OCI-LY3 (cell line): Measurements from ENCODE around the gene TRIM32.
A peak's percentile ranks its signal among the peaks of the same experiment; 100 is the strongest.

Experiments
- H2AFZ ChIP-seq: fragments of 200-600, 300-600 bp; shearing (Covaris generic); 2 replicates; pipeline ENCODE4 v1.6.0; 2014; ENCODE audit warnings: antibody characterized with exemption, low read depth, low read length
- H3K27ac ChIP-seq: fragments of 200-600, 300-600 bp; sonication (generic); 2 replicates; pipeline ENCODE4 v1.5.1; 2014; ENCODE audit warnings: mild to moderate bottlenecking, low read length, moderate library complexity, mixed read lengths
- H3K27me3 ChIP-seq: fragments of 200-600, 300-600 bp; sonication (generic); 2 replicates; pipeline ENCODE4 v1.6.1; 2014; ENCODE audit warnings: low read depth, low read length, mixed read lengths
- H3K36me3 ChIP-seq: fragments of 200-600, 300-600 bp; sonication (generic); replicated peaks from 2 replicates; pipeline ENCODE3; 2014; ENCODE audit warnings: low read depth, low read length, mixed read lengths
- H3K4me1 ChIP-seq: fragments of 300-600, 200-600 bp; sonication (generic); 2 replicates; pipeline ENCODE4 v1.6.1; 2014; ENCODE audit warnings: low read length, mixed read lengths
- H3K4me2 ChIP-seq: fragments of 200-600, 300-600 bp; sonication (generic); 2 replicates; pipeline ENCODE4 v1.6.1; 2014; ENCODE audit warnings: low read length, mixed read lengths
- H3K4me3 ChIP-seq: fragments of 300-600, 200-600 bp; sonication (generic); 2 replicates; pipeline ENCODE4 v1.5.1; 2014; ENCODE audit warnings: antibody characterized with exemption, mild to moderate bottlenecking, low read length, moderate library complexity
- H3K79me2 ChIP-seq: fragments of 300-600, 200-600 bp; shearing (Covaris generic); 2 replicates; pipeline ENCODE4 v1.6.1; 2014; ENCODE audit warnings: mild to moderate bottlenecking, low read length, mixed read lengths
- H3K9ac ChIP-seq: fragments of 300-600, 200-600 bp; shearing (Covaris generic); 2 replicates; pipeline ENCODE4 v1.6.0; 2014; ENCODE audit warnings: mild to moderate bottlenecking, low read length, moderate library complexity
- H3K9me3 ChIP-seq: fragments of 200-600, 300-600 bp; shearing (Covaris generic); 2 replicates; pipeline ENCODE4 v1.6.1; 2014; ENCODE audit warnings: low read length, mixed read lengths; ENCODE audit not compliant: insufficient read depth
- H4K20me1 ChIP-seq: fragments of 200-600, 300-600 bp; sonication (generic); 2 replicates; pipeline ENCODE4 v1.6.1; 2016; ENCODE audit warnings: low read length, mixed read lengths; ENCODE audit not compliant: insufficient read depth
- CTCF ChIP-seq: fragments of 200-600, 300-600 bp; sonication (generic); IDR thresholded peaks from 2 replicates; pipeline ENCODE4 v1.5.1; 2014; ENCODE audit warnings: antibody characterized with exemption, low read length, low read depth
- EZH2phosphoT487 ChIP-seq: fragments of 200-600 bp; shearing (Covaris generic); IDR thresholded peaks from 2 replicates; pipeline ENCODE4 v1.6.1; 2018; ENCODE audit warnings: antibody characterized with exemption, mixed run types, low read depth

TRIM32 gene

GRCh38 chr9:116661037-116661954, 25.8 kb upstream of the TRIM32 start:
- TF ChIP-seq CTCF (peak; percentile 77), EZH2phosphoT487 (no peak)
- H3K4me3 ChIP-seq, result no peak overlapping the region
- H3K27ac ChIP-seq, result no peak overlapping the region
- peaks cover 3% of the 10 kb centered on the region; the same call in 1 of the 2 replicates for H4K20me1 ChIP-seq
- H3K9me3 ChIP-seq, result no peaks in the 10 kb centered on the region
- H3K4me2 ChIP-seq, result no peak overlapping the region
- no peaks in the 10 kb centered on the region for H3K36me3 ChIP-seq
- H3K4me1 ChIP-seq, result no peaks in the 10 kb centered on the region
- no peaks in the 10 kb centered on the region for H3K79me2 ChIP-seq
- no peak overlapping the region for H2AFZ ChIP-seq
- H3K27me3 ChIP-seq, result no peaks in the 10 kb centered on the region
- no peak overlapping the region for H3K9ac ChIP-seq

- no peak overlapping the region for H3K27ac ChIP-seq
- peaks cover 3% of the 10 kb centered on the region; the same call in 1 of the 2 replicates for H4K20me1 ChIP-seq
- no peak overlapping the region for H3K4me2 ChIP-seq
- H3K36me3 ChIP-seq, result no peaks in the 10 kb centered on the region
- TF ChIP-seq CTCF (no peak), EZH2phosphoT487 (no peak)
- H3K4me1 ChIP-seq, result no peaks in the 10 kb centered on the region
- H3K9me3 ChIP-seq, result no peaks in the 10 kb centered on the region
- H3K27me3 ChIP-seq, result no peaks in the 10 kb centered on the region
- H3K9ac ChIP-seq, result no peak overlapping the region
- H3K79me2 ChIP-seq, result no peaks in the 10 kb centered on the region
- no peak overlapping the region for H2AFZ ChIP-seq
- no peak overlapping the region for H3K4me3 ChIP-seq
These were observed 24.3 kb upstream of the TRIM32 start for GRCh38 chr9:116662646-116663310.

- no peaks in the 10 kb centered on the region for H3K9me3 ChIP-seq
- H3K27ac ChIP-seq, result no peak overlapping the region
- H3K4me3 ChIP-seq, result no peak overlapping the region
- no peaks in the 10 kb centered on the region for H3K4me1 ChIP-seq
- H3K4me2 ChIP-seq, result no peak overlapping the region
- H3K27me3 ChIP-seq, result no peaks in the 10 kb centered on the region
- TF ChIP-seq CTCF (no peak), EZH2phosphoT487 (no peak)
- no peak overlapping the region for H3K9ac ChIP-seq
- no peak overlapping the region for H2AFZ ChIP-seq
- no peaks in the 10 kb centered on the region for H3K79me2 ChIP-seq
- no peaks in the 10 kb centered on the region for H3K36me3 ChIP-seq
- H4K20me1 ChIP-seq, result peaks cover 3% of the 10 kb centered on the region; the same call in 1 of the 2 replicates
These were observed 23.5 kb upstream of the TRIM32 start for GRCh38 chr9:116663581-116663980.
